ENCODE measurements around the gene ERCC6.

Gene ERCC6

GRCh38 chr10:49562893-49563292, 24.0 kb upstream of the ERCC6 start:
- FAIRE-seq (no peak), DNase-seq (ENCODE audit: insufficient read length, low spot score) (no peak)
- TF ChIP-seq, protein P1, sequence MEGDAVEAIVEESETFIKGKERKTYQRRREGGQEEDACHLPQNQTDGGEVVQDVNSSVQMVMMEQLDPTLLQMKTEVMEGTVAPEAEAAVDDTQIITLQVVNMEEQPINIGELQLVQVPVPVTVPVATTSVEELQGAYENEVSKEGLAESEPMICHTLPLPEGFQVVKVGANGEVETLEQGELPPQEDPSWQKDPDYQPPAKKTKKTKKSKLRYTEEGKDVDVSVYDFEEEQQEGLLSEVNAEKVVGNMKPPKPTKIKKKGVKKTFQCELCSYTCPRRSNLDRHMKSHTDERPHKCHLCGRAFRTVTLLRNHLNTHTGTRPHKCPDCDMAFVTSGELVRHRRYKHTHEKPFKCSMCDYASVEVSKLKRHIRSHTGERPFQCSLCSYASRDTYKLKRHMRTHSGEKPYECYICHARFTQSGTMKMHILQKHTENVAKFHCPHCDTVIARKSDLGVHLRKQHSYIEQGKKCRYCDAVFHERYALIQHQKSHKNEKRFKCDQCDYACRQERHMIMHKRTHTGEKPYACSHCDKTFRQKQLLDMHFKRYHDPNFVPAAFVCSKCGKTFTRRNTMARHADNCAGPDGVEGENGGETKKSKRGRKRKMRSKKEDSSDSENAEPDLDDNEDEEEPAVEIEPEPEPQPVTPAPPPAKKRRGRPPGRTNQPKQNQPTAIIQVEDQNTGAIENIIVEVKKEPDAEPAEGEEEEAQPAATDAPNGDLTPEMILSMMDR (IDR thresholded peaks at IDR 0.05; ENCODE audit: insufficient read depth, missing control alignments) = no peak

DNA sequence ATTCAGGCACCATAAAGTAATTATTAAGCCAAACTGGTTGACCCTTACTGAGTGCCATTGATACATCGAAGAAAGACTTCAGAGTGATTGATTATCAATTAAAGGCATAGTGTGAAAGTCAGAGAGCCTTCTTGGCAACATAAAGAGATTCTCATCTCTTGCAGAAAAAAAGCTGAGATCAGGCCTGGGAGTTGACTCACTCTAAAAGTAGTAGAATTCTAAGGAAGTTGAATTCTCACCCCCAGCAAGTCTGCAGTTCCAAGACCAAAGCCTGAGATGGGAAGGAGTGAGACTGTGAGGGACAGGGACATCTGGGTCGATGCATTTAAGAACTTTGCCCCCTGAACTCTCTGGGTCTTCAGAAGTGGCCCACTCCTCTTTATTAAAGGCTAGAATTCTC, 21.6 kb upstream of the ERCC6 start:
- DNase-seq (ENCODE audit: insufficient read length, low spot score) (no peak), FAIRE-seq (no peak)
- TF ChIP-seq, protein P1 (IDR thresholded peaks at IDR 0.05; ENCODE audit: insufficient read depth, missing control alignments) = no peak

DNA sequence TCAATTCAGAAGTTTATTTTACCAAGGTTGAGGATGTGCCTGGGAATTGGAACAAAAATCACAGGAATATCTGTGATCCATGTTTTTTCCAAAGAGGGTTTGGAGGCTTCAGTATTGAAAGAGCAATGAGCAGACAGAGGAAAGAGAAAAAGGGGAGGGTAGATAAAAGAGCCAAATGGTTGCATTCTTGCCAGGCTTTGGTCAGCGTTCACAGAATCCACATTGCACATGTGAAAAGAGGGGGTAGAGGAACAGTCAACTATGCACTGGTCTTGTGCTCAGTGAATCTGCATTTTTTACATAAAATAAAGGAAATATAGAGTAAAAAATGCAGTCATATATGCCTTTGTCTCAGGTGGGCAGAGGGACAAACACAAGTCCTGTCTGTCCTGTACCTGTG, 20.6 kb upstream of the ERCC6 start:
- FAIRE-seq (no peak), DNase-seq (ENCODE audit: insufficient read length, low spot score) (no peak)
- TF ChIP-seq, protein P1 (IDR thresholded peaks at IDR 0.05; ENCODE audit: insufficient read depth, missing control alignments) = no peak

- no peak for DNase-seq (ENCODE audit: insufficient read length, low spot score)
- TF ChIP-seq, protein P1 (IDR thresholded peaks at IDR 0.05; ENCODE audit: insufficient read depth, missing control alignments) = no peak
- no peak for FAIRE-seq
These were observed 19.3 kb upstream of the ERCC6 start for GRCh38 chr10:49558190-49558589.

DNA sequence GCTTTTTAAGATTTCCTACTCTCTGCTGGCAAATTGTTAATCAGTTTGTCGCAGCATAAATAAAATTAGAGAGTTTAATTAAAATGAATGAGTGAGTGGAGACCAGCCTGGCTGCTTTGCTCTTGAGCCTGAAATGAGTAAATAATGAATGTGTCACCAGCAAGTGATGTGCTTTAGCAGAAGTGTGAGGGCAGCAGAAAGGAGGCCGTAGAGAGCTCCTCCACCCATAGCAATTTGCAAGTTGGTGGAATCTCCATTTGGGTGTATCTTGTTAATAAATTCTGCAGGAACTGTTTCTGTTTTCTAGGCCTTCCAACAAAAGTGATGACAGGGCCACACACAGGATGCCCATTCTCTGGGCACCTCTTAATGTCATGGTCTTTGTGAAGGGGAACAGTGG, 18.8 kb upstream of the ERCC6 start:
- DNase-seq (ENCODE audit: insufficient read length, low spot score) (no peak), FAIRE-seq (no peak)
- TF ChIP-seq, protein P1 (IDR thresholded peaks at IDR 0.05; ENCODE audit: insufficient read depth, missing control alignments) = no peak

GRCh38 chr10:49556723-49557122, 17.8 kb upstream of the ERCC6 start:
- FAIRE-seq (no peak), DNase-seq (ENCODE audit: insufficient read length, low spot score) (no peak)
- TF ChIP-seq, protein P1 (IDR thresholded peaks at IDR 0.05; ENCODE audit: insufficient read depth, missing control alignments) = no peak

DNA sequence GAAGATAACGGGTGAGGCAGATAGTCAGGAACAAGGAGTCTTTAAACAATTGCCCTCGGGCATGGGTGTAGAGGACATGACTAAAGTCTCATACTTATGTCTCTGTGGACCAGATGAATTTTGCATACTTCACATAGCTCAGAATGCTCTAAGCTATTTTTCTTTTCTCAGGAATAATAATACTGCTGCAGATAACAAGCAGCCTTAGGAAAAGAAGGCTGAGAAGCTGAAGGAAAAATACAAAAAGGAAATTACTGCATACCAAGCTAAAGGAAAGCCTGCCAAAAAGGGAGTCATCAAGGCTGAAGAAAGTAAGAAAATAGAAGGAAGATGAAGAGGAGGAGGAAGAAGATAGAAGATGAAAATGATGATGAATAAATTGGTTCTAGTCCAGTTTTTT, 13.4 kb upstream of the ERCC6 start:
- DNase-seq (ENCODE audit: insufficient read length, low spot score) (no peak), FAIRE-seq (no peak)

More for the DNA sequence above, 13.4 kb upstream of the ERCC6 start:
- TF ChIP-seq, protein P1 (IDR thresholded peaks at IDR 0.05; ENCODE audit: insufficient read depth, missing control alignments) = no peak
